ENCODE results near the gene RPLP2.

Gene RPLP2

DNA sequence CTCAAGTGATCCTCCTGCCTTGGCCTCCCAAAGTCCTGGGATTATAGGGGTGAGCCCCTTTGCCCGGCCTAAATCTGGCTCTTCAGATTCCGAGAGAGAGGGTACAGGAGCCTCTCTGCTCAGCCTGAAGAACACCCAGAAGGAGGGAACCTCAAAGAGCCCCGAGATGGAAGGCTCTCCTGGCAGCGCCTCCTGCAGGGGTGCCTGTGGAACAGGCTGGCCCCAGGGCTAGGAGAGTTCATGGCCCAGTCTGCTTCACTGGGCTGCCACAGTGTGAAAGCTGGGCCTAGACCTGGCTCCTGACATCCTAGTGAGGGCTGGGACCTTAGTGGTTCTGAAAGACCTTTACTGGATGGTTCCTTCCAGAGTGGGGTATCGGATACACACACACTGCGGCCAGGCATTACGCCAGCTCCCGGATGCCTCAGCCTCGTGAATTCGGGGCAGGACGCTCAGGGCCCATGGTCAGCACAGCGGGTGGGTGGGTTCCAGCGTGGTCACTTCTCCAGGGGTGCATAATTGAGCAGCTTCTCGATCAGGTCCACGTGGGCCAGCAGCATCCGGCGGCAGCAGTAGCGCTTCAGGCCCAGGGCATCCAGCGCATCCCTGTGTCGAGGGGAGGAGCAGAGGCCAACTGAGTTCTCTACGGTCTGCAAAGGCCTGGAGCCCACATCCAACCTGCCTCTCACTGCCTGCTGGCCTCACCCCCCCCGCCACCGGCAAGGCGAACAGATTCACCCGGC, 30.3 kb downstream of the RPLP2 start:
- peak overlapping the region; percentile 92; the same call in 1 of the 2 replicates for H3K4me3 ChIP-seq (ENCODE audit: low read length)
- H3F3A ChIP-seq (ENCODE audit: control insufficient read depth, insufficient read depth): no peaks in the 10 kb centered on the region
- H3K4me2 ChIP-seq (ENCODE audit: low read length): peak overlapping the region; percentile 90
- H3K27ac ChIP-seq (ENCODE audit: low read depth, low read length): no peak overlapping the region
- peaks cover 12% of the 10 kb centered on the region for H3K27me3 ChIP-seq (ENCODE audit: control insufficient read depth, low read length)
- peaks cover 41% of the 10 kb centered on the region for H3K36me3 ChIP-seq (ENCODE audit: control insufficient read depth, low read length)
- H3K4me1 ChIP-seq (ENCODE audit: control insufficient read depth, low read length): peaks cover 27% of the 10 kb centered on the region
- TF ChIP-seq EZH2phosphoT487 (IDR thresholded peaks at IDR 0.05; ENCODE audit: borderline replicate concordance, low read length): no peak
- TF ChIP-seq CTCF (IDR thresholded peaks at IDR 0.05; ENCODE audit: low read depth, low read length, poor library complexity, severe bottlenecking): peak; percentile 50
- peaks cover 14% of the 10 kb centered on the region for H4K20me1 ChIP-seq (ENCODE audit: control insufficient read depth, insufficient read depth, low read depth, low read length)
- peaks cover 25% of the 10 kb centered on the region for H3K79me2 ChIP-seq (ENCODE audit: control insufficient read depth, low read length)
- no peaks in the 10 kb centered on the region for H3K9me3 ChIP-seq (ENCODE audit: control insufficient read depth, insufficient read depth, low read length)
- H3K9me2 ChIP-seq (replicated peaks; ENCODE audit: control insufficient read depth, low read length): no peaks in the 10 kb centered on the region

GRCh38 chr11:841981-842369, 32.2 kb downstream of the RPLP2 start:
- Histone ChIP-seq H3K4me1 (ENCODE audit: control insufficient read depth, low read length) (peaks cover 27% of the 10 kb centered on the region), H3F3A (ENCODE audit: control insufficient read depth, insufficient read depth) (no peaks in the 10 kb centered on the region), H3K27me3 (ENCODE audit: control insufficient read depth, low read length) (peaks cover 12% of the 10 kb centered on the region), H3K36me3 (ENCODE audit: control insufficient read depth, low read length) (peaks cover 41% of the 10 kb centered on the region), H4K20me1 (ENCODE audit: control insufficient read depth, insufficient read depth, low read depth, low read length) (peaks cover 14% of the 10 kb centered on the region), H3K9me3 (ENCODE audit: control insufficient read depth, insufficient read depth, low read length) (no peaks in the 10 kb centered on the region), H3K4me3 (ENCODE audit: low read length) (peak overlapping the region; percentile 92), H3K4me2 (ENCODE audit: low read length) (peak overlapping the region; percentile 90), H3K27ac (ENCODE audit: low read depth, low read length) (peak overlapping the region; percentile 61), H3K79me2 (ENCODE audit: control insufficient read depth, low read length) (peaks cover 25% of the 10 kb centered on the region), H3K9me2 (replicated peaks; ENCODE audit: control insufficient read depth, low read length) (no peaks in the 10 kb centered on the region)
- TF ChIP-seq CTCF (IDR thresholded peaks at IDR 0.05; ENCODE audit: low read depth, low read length, poor library complexity, severe bottlenecking): no peak
- no peak for TF ChIP-seq EZH2phosphoT487 (IDR thresholded peaks at IDR 0.05; ENCODE audit: borderline replicate concordance, low read length)

DNA sequence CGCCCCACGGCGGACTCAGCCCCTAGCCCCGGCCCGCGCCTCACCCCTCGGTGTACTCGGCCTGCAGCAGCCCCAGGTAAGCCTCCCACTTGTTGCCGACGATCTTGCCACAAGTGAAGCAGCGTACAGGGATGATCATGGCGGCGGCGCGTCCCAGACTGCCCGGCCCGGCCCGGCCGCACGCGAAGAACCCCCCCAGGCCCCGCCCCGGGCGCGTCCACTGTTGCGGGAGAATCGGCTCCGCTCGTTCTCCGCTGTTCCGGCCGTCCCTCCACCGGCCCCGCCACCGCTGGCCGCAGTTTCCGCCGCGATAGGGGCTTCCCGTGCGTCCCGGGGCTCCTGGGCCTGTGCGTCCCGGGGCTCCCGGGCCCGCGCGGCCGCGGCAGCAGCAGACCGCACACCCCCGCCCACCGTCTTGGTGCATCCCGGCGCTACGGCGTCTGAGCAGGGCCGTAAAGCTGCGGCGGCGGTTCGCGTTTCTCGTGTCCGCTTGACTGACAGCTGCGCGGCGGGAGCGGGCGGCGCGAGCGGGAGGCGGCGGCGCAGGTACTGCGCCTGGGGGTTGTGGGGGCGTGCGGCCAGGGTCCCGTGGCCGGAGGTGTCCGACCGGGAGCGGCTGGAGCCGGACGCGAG, 32.7 kb downstream of the RPLP2 start, which contains the start of the genes POLR2L and TSPAN4:
Gene POLR2L, minus strand, starts transcription at position 160 of the 633 bp plus-strand sequence. Its CDS starts 21 bp downstream, at position 139.
Gene TSPAN4, plus strand, starts transcription at position 483 of the 633 bp plus-strand sequence. CDS start 7,453 bp downstream, outside the sequence.
- peaks cover 25% of the 10 kb centered on the region for H3K79me2 ChIP-seq (ENCODE audit: control insufficient read depth, low read length)
- peaks cover 27% of the 10 kb centered on the region for H3K4me1 ChIP-seq (ENCODE audit: control insufficient read depth, low read length)
- no peaks in the 10 kb centered on the region for H3K9me3 ChIP-seq (ENCODE audit: control insufficient read depth, insufficient read depth, low read length)

More for the DNA sequence above, 32.7 kb downstream of the RPLP2 start, which contains the start of the genes POLR2L and TSPAN4:
- Histone ChIP-seq H3F3A (ENCODE audit: control insufficient read depth, insufficient read depth) (no peaks in the 10 kb centered on the region), H3K27ac (ENCODE audit: low read depth, low read length) (peak within 1 kb of the TSS; percentile 61), H3K9me2 (replicated peaks; ENCODE audit: control insufficient read depth, low read length) (no peaks in the 10 kb centered on the region), H3K27me3 (ENCODE audit: control insufficient read depth, low read length) (peaks cover 14% of the 10 kb centered on the region), H3K36me3 (ENCODE audit: control insufficient read depth, low read length) (peaks cover 41% of the 10 kb centered on the region), H3K4me2 (ENCODE audit: low read length) (peak within 1 kb of the TSS; percentile 90), H4K20me1 (ENCODE audit: control insufficient read depth, insufficient read depth, low read depth, low read length) (peaks cover 14% of the 10 kb centered on the region), H3K4me3 (ENCODE audit: low read length) (peak within 1 kb of the TSS; percentile 92)
- TF ChIP-seq CTCF (IDR thresholded peaks at IDR 0.05; ENCODE audit: low read depth, low read length, poor library complexity, severe bottlenecking): no peak
- no peak for TF ChIP-seq EZH2phosphoT487 (IDR thresholded peaks at IDR 0.05; ENCODE audit: borderline replicate concordance, low read length)

Measured in DOHH2 (cell line).